H9 (cell line): ENCODE measurements around the gene BRD7. TPM values are rescaled to one million over a fixed set of nuclear protein-coding genes. Genes with fewer than 3 reads are reported as not detected.

Experiments used
- DNase-seq: peaks from one replicate; pipeline ENCODE4 v3.0.0-alpha.2; 2017
- H2AFZ ChIP-seq: one replicate; pipeline ENCODE4 v1.6.1; 2013; ENCODE audit warnings: mild to moderate bottlenecking, low read length, control low read depth, moderate library complexity
- H2AK5ac ChIP-seq: 2 replicates; pipeline ENCODE4 v1.6.1; 2013; ENCODE audit warnings: low read length, control low read depth, mixed read lengths; ENCODE audit not compliant: insufficient read length
- H2BK120ac ChIP-seq: one replicate; pipeline ENCODE4 v1.6.1; 2013; ENCODE audit warnings: low read depth, mild to moderate bottlenecking, low read length, control low read depth, inconsistent platforms; ENCODE audit not compliant: poor library complexity, severe bottlenecking
- H2BK12ac ChIP-seq: 2 replicates; pipeline ENCODE4 v1.6.1; 2013; ENCODE audit warnings: low read length, control low read depth, mixed read lengths, low read depth; ENCODE audit not compliant: insufficient read length
- H2BK15ac ChIP-seq: 2 replicates; pipeline ENCODE4 v1.6.1; 2013; ENCODE audit warnings: low read depth, low read length, control low read depth
- H2BK20ac ChIP-seq: one replicate; pipeline ENCODE4 v1.6.1; 2013; ENCODE audit warnings: low read depth, mild to moderate bottlenecking, low read length, control low read depth, inconsistent platforms; ENCODE audit not compliant: poor library complexity, severe bottlenecking
- H2BK5ac ChIP-seq: 2 replicates; pipeline ENCODE4 v1.6.1; 2013; ENCODE audit warnings: low read length, control low read depth, mixed read lengths; ENCODE audit not compliant: insufficient read length
- H3K14ac ChIP-seq: 2 replicates; pipeline ENCODE4 v1.6.1; 2013; ENCODE audit warnings: low read length, control low read depth; ENCODE audit not compliant: insufficient read depth
- H3K18ac ChIP-seq: 2 replicates; pipeline ENCODE4 v1.6.1; 2013; ENCODE audit warnings: low read depth, mild to moderate bottlenecking, mixed read lengths, low read length, control low read depth; ENCODE audit not compliant: insufficient read length
- H3K23ac ChIP-seq: 2 replicates; pipeline ENCODE4 v1.6.1; 2013; ENCODE audit warnings: low read length, control low read depth, mixed read lengths, low read depth; ENCODE audit not compliant: insufficient read length
- H3K23me2 ChIP-seq: 2 replicates; pipeline ENCODE4 v1.6.1; 2013; ENCODE audit warnings: low read depth, mild to moderate bottlenecking, mixed read lengths, low read length, control low read depth; ENCODE audit not compliant: insufficient read length, poor library complexity, severe bottlenecking
- H3K27ac ChIP-seq: 2 replicates; pipeline ENCODE4 v1.5.1; 2013; ENCODE audit warnings: low read length, control low read depth, mixed read lengths, low read depth; ENCODE audit not compliant: insufficient read length
- H3K27me3 ChIP-seq: 2 replicates; pipeline ENCODE4 v1.6.1; 2013; ENCODE audit warnings: low read length, control low read depth, inconsistent platforms; ENCODE audit not compliant: insufficient read depth
- H3K4ac ChIP-seq: 2 replicates; pipeline ENCODE4 v1.6.1; 2013; ENCODE audit warnings: low read depth, mild to moderate bottlenecking, control low read depth, inconsistent platforms, low read length, moderate library complexity
- H3K4me1 ChIP-seq: 2 replicates; pipeline ENCODE4 v1.6.1; 2013; ENCODE audit warnings: low read length, control low read depth, inconsistent platforms; ENCODE audit not compliant: insufficient read depth
- H3K4me2 ChIP-seq: 2 replicates; pipeline ENCODE4 v1.6.1; 2013; ENCODE audit warnings: low read length, control low read depth, mixed read lengths; ENCODE audit not compliant: insufficient read length, insufficient read depth
- H3K56ac ChIP-seq: 2 replicates; pipeline ENCODE4 v1.6.1; 2013; ENCODE audit warnings: low read depth, mild to moderate bottlenecking, mixed read lengths, low read length, control low read depth; ENCODE audit not compliant: insufficient read length
- H3K79me1 ChIP-seq: 2 replicates; pipeline ENCODE4 v1.6.1; 2013; ENCODE audit warnings: low read depth, mild to moderate bottlenecking, moderate library complexity, low read length, control low read depth, inconsistent platforms; ENCODE audit not compliant: insufficient read depth, poor library complexity, severe bottlenecking
- H3K79me2 ChIP-seq: 2 replicates; pipeline ENCODE4 v1.6.1; 2013; ENCODE audit warnings: low read length, control low read depth, inconsistent platforms; ENCODE audit not compliant: insufficient read depth
- H3K9ac ChIP-seq: 2 replicates; pipeline ENCODE4 v1.6.1; 2013; ENCODE audit warnings: low read length, control low read depth, mixed read lengths; ENCODE audit not compliant: insufficient read length; ENCODE audit errors: extremely low read depth
- H3K9me3 ChIP-seq: one replicate; pipeline ENCODE4 v1.6.1; 2013; ENCODE audit warnings: low read depth, low read length, inconsistent platforms; ENCODE audit not compliant: control insufficient read depth
- H3T11ph ChIP-seq: one replicate; pipeline ENCODE4 v1.6.1; 2013; ENCODE audit warnings: mild to moderate bottlenecking, low read length, control low read depth, inconsistent platforms
- H4K20me1 ChIP-seq: one replicate; pipeline ENCODE4 v1.6.1; 2013; ENCODE audit not compliant: control insufficient read depth, insufficient read length, insufficient read depth
- H4K5ac ChIP-seq: 2 replicates; pipeline ENCODE4 v1.6.1; 2013; ENCODE audit warnings: low read depth, mild to moderate bottlenecking, mixed read lengths, low read length, control low read depth; ENCODE audit not compliant: insufficient read length
- H4K8ac ChIP-seq: replicated peaks from 2 replicates; pipeline ENCODE4 v1.6.1; 2013; ENCODE audit warnings: low read length, control low read depth, mixed read lengths, low read depth; ENCODE audit not compliant: insufficient read length
- H4K91ac ChIP-seq: 2 replicates; pipeline ENCODE4 v1.6.1; 2013; ENCODE audit warnings: low read depth, mild to moderate bottlenecking, moderate library complexity, mixed read lengths, low read length, control low read depth; ENCODE audit not compliant: insufficient read length
- H3K27ac Mint-ChIP-seq, 3 experiments: 2 replicates in 2 of 3; 3 replicates in 1 of 3; pipeline ENCODE4 v1.8.0; 2020 to 2021; ENCODE audit warnings: mixed read lengths in 3 of 3, mild to moderate bottlenecking in 1 of 3, moderate library complexity in 1 of 3
- H3K27me3 Mint-ChIP-seq: 2 replicates; pipeline ENCODE4 v1.8.0; 2021; ENCODE audit warnings: low read depth, mild to moderate bottlenecking, moderate library complexity, mixed read lengths
- H3K36me3 Mint-ChIP-seq, 3 experiments: 2 replicates in 2 of 3; 3 replicates in 1 of 3; pipeline ENCODE4 v1.8.0; 2020 to 2021; ENCODE audit warnings: low read depth in 3 of 3, mixed read lengths in 3 of 3; ENCODE audit not compliant: insufficient read depth in 1 of 3
- H3K4me1 Mint-ChIP-seq, 2 experiments: 2 replicates each; pipeline ENCODE4 v1.8.0; 2020; ENCODE audit warnings: mixed read lengths in 2 of 2
- H3K4me3 Mint-ChIP-seq, 2 experiments: 2 replicates in 1 of 2; 3 replicates in 1 of 2; pipeline ENCODE4 v1.8.0; 2020 to 2021; ENCODE audit warnings: mild to moderate bottlenecking in 2 of 2, mixed read lengths in 2 of 2, moderate library complexity in 1 of 2
- H3K9me3 Mint-ChIP-seq, 2 experiments: 2 replicates in 1 of 2; 3 replicates in 1 of 2; pipeline ENCODE4 v1.8.0; 2020; ENCODE audit warnings: mild to moderate bottlenecking in 2 of 2, mixed read lengths in 2 of 2, moderate library complexity in 1 of 2
- WGBS: extraction: QIAGEN DNeasy Blood & Tissue Kit; methylation state at CpG from one replicate; pipeline ENCODE4 v1.1.7; 2013; ENCODE audit warnings: missing lambda C conversion rate, low lambda C conversion rate, mixed read lengths; ENCODE audit not compliant: insufficient read length; ENCODE audit errors: extremely low coverage; 5-methylcytosine and 5-hydroxymethylcytosine counted together
- total RNA-seq: library from RNA; stranded (reverse); gene quantifications from 2 replicates; pipeline ENCODE4 v1.2.1, GENCODE V29; 2021
- TF ChIP-seq, protein P1 (sequence below): fragments of 200-600 bp; sonication (generic); conservative IDR thresholded peaks from 3 replicates; pipeline ENCODE4 v1.8.0; 2021; ENCODE audit warnings: antibody characterized with exemption, mild to moderate bottlenecking

The BRD7 gene
- total RNA-seq, 1 experiment from 2014 or later: 112 TPM

GRCh38 chr16:50386139-50386538 is 17.4 kb upstream of the BRD7 start:
- Histone ChIP-seq H4K20me1 (no peaks in the 10 kb centered on the region), H3K18ac (no peak overlapping the region), H3K79me1 (no peaks in the 10 kb centered on the region), H2AFZ (no peak overlapping the region), H3K4ac (no peak overlapping the region), H3K4me1 (no peaks in the 10 kb centered on the region), H4K91ac (no peak overlapping the region), H3K4me2 (no peak overlapping the region), H3K9me3 (no peaks in the 10 kb centered on the region), H3K14ac (no peak overlapping the region), H2BK15ac (no peak overlapping the region), H3K56ac (no peak overlapping the region), H2AK5ac (no peak overlapping the region), H3K79me2 (no peaks in the 10 kb centered on the region), H4K8ac (no peak overlapping the region), H3K9ac (no peak overlapping the region), H3K27ac (no peak overlapping the region), H2BK20ac (no peak overlapping the region), H3K23ac (no peak overlapping the region), H2BK12ac (no peak overlapping the region), H2BK120ac (no peak overlapping the region), H4K5ac (no peak overlapping the region), H2BK5ac (no peak overlapping the region), H3K27me3 (no peaks in the 10 kb centered on the region), H3T11ph (no peak overlapping the region), H3K23me2 (no peaks in the 10 kb centered on the region)
- Mint-ChIP-seq H3K9me3 (no peaks in the 10 kb centered on the region), H3K36me3 (no peaks in the 10 kb centered on the region), H3K27me3 (peaks cover 9% of the 10 kb centered on the region), H3K4me1 (peaks cover 7 to 9% of the 10 kb centered on the region in 2 experiments; a peak in 3 of 4 replicates), H3K27ac (no peak overlapping the region), H3K4me3 (no peak overlapping the region)
- no CpG with 5 or more reads among the region's 5 CpGs for WGBS
- DNase-seq: no peak
- TF ChIP-seq, protein P1, sequence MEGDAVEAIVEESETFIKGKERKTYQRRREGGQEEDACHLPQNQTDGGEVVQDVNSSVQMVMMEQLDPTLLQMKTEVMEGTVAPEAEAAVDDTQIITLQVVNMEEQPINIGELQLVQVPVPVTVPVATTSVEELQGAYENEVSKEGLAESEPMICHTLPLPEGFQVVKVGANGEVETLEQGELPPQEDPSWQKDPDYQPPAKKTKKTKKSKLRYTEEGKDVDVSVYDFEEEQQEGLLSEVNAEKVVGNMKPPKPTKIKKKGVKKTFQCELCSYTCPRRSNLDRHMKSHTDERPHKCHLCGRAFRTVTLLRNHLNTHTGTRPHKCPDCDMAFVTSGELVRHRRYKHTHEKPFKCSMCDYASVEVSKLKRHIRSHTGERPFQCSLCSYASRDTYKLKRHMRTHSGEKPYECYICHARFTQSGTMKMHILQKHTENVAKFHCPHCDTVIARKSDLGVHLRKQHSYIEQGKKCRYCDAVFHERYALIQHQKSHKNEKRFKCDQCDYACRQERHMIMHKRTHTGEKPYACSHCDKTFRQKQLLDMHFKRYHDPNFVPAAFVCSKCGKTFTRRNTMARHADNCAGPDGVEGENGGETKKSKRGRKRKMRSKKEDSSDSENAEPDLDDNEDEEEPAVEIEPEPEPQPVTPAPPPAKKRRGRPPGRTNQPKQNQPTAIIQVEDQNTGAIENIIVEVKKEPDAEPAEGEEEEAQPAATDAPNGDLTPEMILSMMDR: no peak
